HEK293T (cell line): Measurements from ENCODE around the gene MLF2.

Experiments
- FOXA1 ChIP-seq: fragments of 450-650 bp; IDR thresholded peaks from 2 replicates; pipeline ENCODE4 v1.6.1; 2016; ENCODE audit warnings: mild to moderate bottlenecking
- FOXM1 ChIP-seq: fragments of 450-650 bp; IDR thresholded peaks from 2 replicates; pipeline ENCODE4 v1.6.1; 2017; ENCODE audit warnings: mild to moderate bottlenecking, borderline replicate concordance
- SP1 ChIP-seq: fragments of 450-650 bp; IDR thresholded peaks from 2 replicates; pipeline ENCODE4 v1.6.1; 2017
- TARDBP ChIP-seq: fragments of 450-650 bp; IDR thresholded peaks from 2 replicates; pipeline ENCODE4 v1.6.1; 2016
- ZNF384 ChIP-seq: fragments of 450-650 bp; IDR thresholded peaks from 2 replicates; pipeline ENCODE4 v1.6.1; 2016

DNA sequence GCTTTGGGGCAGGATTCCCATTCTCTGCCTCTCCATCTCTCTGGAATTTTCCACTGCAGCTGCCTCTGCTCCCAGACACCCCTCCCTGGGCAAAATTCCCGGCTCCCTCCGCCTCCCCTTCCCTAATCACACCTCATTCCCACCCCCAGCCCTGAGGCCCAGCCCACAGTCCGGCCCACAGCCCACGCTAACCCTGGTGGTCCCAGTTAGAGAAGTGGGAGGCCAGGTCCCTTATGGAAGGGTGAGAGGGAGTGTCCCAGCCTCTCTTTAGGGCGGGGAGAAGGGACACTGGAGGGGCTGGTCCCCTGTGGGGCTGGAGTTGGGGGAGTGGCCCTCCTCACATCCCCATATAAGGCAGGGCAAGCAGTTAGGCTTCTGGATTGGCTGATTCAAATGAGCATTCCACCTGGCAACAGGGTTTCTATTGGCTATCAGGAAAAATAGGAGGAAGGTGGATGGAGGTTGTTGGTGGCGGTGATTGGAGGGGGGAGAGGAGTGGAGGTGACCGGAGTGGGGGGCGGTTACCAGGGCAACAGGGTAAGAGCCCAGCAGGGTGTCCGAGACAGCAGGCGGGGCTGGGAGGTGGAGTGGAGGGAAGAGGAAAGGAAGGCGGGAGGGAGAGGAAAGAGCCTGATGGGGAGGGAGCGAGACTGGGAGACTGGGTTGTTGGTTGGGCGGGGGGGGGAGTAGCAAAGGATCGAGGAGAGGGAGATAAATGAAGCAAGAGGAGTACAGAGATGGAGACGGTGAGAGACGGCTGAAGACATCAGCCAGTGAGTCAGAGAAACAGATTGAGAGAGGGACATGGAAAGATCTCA, 11.3 kb upstream of the MLF2 start:
- TF ChIP-seq SP1 (no peak), FOXM1 (peak; percentile 98), TARDBP (no peak), FOXA1 (no peak), ZNF384 (no peak)
